ENCODE data around the gene SLX4IP.

Gene SLX4IP

GRCh38 chr20:10651227-10651990 lies 216.3 kb downstream of the SLX4IP start:
- H2BK15ac ChIP-seq (ENCODE audit: low read depth, poor library complexity, severe bottlenecking) = no peak overlapping the region
- H4K91ac ChIP-seq (ENCODE audit: low read length) = peak overlapping the region; percentile 25
- no peak overlapping the region for H2BK120ac ChIP-seq (ENCODE audit: low read depth, low read length)
- H2AFZ ChIP-seq (ENCODE audit: low read depth, low read length) = no peak overlapping the region
- no peak overlapping the region for H2BK5ac ChIP-seq (ENCODE audit: low read depth, low read length, poor library complexity, severe bottlenecking)
- H3K4me1 ChIP-seq (ENCODE audit: control insufficient read depth, insufficient read depth, low read depth, low read length) = peaks cover 46% of the 10 kb centered on the region
- no peaks in the 10 kb centered on the region for H3K27me3 ChIP-seq (ENCODE audit: control insufficient read depth in 1 of 2, insufficient read depth in 1 of 2, low read length in 2 of 2)
- WGBS = 62% methylated on average over 11 of the region's 15 CpGs
- no peak overlapping the region for H3K4me3 ChIP-seq (ENCODE audit: insufficient read depth in 1 of 2, low read depth in 1 of 2, low read length in 2 of 2)
- H4K8ac ChIP-seq (ENCODE audit: low read length) = peak overlapping the region; percentile 52
- peak overlapping the region; percentile 29 to 64 for H3K18ac ChIP-seq (ENCODE audit: low read depth in 1 of 2, low read length in 2 of 2)
- DNase-seq = peak; percentile 73
- peak overlapping the region; percentile 7 to 72 for H2BK12ac ChIP-seq (ENCODE audit: low read length in 2 of 2)
- H3K23ac ChIP-seq (ENCODE audit: low read length in 2 of 2) = no peak overlapping the region
- peak overlapping the region; percentile 27 for H2AK5ac ChIP-seq (ENCODE audit: low read length, severe bottlenecking)
- H3K4me2 ChIP-seq (ENCODE audit: low read length, poor library complexity, severe bottlenecking) = no peak overlapping the region
- H3K14ac ChIP-seq (ENCODE audit: low read length in 2 of 2) = no peak overlapping the region
- peaks cover 8% of the 10 kb centered on the region for H3K79me1 ChIP-seq (replicated peaks; ENCODE audit: low read length, poor library complexity, severe bottlenecking)
- H3K27ac ChIP-seq (ENCODE audit: low read length, poor library complexity, severe bottlenecking) = peak overlapping the region; percentile 41
- H3K4ac ChIP-seq (ENCODE audit: low read depth in 1 of 2, low read length in 2 of 2) = peak overlapping the region in 1 of 2 experiments; percentile 1
- H3K9ac ChIP-seq (ENCODE audit: low read length) = no peak overlapping the region
- no peaks in the 10 kb centered on the region for H3K9me3 ChIP-seq (ENCODE audit: control insufficient read depth, low read length)
- H3K36me3 ChIP-seq (ENCODE audit: control insufficient read depth in 1 of 2, insufficient read depth in 2 of 2, low read depth in 1 of 2, low read length in 2 of 2) = peaks cover 35 to 81% of the 10 kb centered on the region in 2 experiments

- Histone ChIP-seq H3K27me3 (ENCODE audit: control insufficient read depth in 1 of 2, insufficient read depth in 1 of 2, low read length in 2 of 2) (no peaks in the 10 kb centered on the region), H3K27ac (ENCODE audit: low read length, poor library complexity, severe bottlenecking) (peak overlapping the region; percentile 36), H2BK120ac (ENCODE audit: low read depth, low read length) (peak overlapping the region; percentile 69), H4K91ac (ENCODE audit: low read length) (peak overlapping the region; percentile 87), H3K4ac (ENCODE audit: low read depth in 1 of 2, low read length in 2 of 2) (peak overlapping the region in 1 of 2 experiments; percentile 24), H3K4me2 (ENCODE audit: low read length, poor library complexity, severe bottlenecking) (no peak overlapping the region), H3K18ac (ENCODE audit: low read depth in 1 of 2, low read length in 2 of 2) (peak overlapping the region; percentile 58 to 78), H2BK15ac (ENCODE audit: low read depth, poor library complexity, severe bottlenecking) (no peak overlapping the region), H3K14ac (ENCODE audit: low read length in 2 of 2) (no peak overlapping the region), H2AFZ (ENCODE audit: low read depth, low read length) (no peak overlapping the region), H2BK12ac (ENCODE audit: low read length in 2 of 2) (no peak overlapping the region), H3K4me1 (ENCODE audit: control insufficient read depth, insufficient read depth, low read depth, low read length) (peaks cover 44% of the 10 kb centered on the region), H4K8ac (ENCODE audit: low read length) (no peak overlapping the region), H3K9me3 (ENCODE audit: control insufficient read depth, low read length) (no peaks in the 10 kb centered on the region), H2AK5ac (ENCODE audit: low read length, severe bottlenecking) (peak overlapping the region; percentile 63), H3K79me1 (replicated peaks; ENCODE audit: low read length, poor library complexity, severe bottlenecking) (peaks cover 12% of the 10 kb centered on the region), H3K23ac (ENCODE audit: low read length in 2 of 2) (no peak overlapping the region), H3K36me3 (ENCODE audit: control insufficient read depth in 1 of 2, insufficient read depth in 2 of 2, low read depth in 1 of 2, low read length in 2 of 2) (peaks cover 30 to 80% of the 10 kb centered on the region in 2 experiments), H3K9ac (ENCODE audit: low read length) (no peak overlapping the region), H2BK5ac (ENCODE audit: low read depth, low read length, poor library complexity, severe bottlenecking) (no peak overlapping the region), H3K4me3 (ENCODE audit: insufficient read depth in 1 of 2, low read depth in 1 of 2, low read length in 2 of 2) (no peak overlapping the region)
- WGBS = 96% methylated on average over 9 of the region's 9 CpGs
- no peak for DNase-seq
Measured at GRCh38 chr20:10652185-10652584, 217.1 kb downstream of the SLX4IP start.

DNA sequence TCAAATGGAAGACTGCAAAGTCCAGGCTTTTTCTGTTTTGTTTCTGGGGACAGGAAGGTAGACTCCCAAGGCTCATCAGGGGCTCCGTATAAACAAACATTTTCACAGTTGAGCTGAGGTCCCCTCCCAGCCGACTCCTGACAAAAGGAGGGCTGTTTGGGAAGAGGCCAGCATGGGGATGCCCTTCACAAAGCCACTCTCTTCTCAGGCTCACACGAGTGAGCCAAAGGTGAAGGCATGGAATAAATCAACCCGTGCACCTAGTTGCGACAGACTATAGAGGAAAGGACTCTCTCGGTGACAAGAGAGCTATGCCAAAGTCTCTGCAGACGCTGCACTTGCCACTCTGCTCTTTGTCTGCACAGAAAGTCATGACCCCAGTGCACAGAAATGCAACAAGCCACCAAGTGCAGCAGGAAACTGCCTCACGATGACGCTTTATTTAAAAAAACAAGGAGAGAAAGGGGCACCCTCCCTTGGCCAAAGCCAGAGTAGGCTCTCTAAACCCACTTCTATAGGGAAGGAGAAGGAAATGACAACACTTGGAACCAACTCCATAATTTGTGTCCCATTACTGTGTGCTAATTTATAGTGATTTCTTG lies 217.7 kb downstream of the SLX4IP start:
- Histone ChIP-seq H3K18ac (ENCODE audit: low read depth in 1 of 2, low read length in 2 of 2) (peak overlapping the region; percentile 55 to 58), H2BK5ac (ENCODE audit: low read depth, low read length, poor library complexity, severe bottlenecking) (no peak overlapping the region), H3K4me3 (ENCODE audit: insufficient read depth in 1 of 2, low read depth in 1 of 2, low read length in 2 of 2) (peak overlapping the region in 1 of 2 experiments; percentile 43), H3K27ac (ENCODE audit: low read length, poor library complexity, severe bottlenecking) (peak overlapping the region; percentile 7), H2AK5ac (ENCODE audit: low read length, severe bottlenecking) (peak overlapping the region; percentile 86), H2BK12ac (ENCODE audit: low read length in 2 of 2) (peak overlapping the region in 1 of 2 experiments; percentile 6), H4K91ac (ENCODE audit: low read length) (no peak overlapping the region), H3K4ac (ENCODE audit: low read depth in 1 of 2, low read length in 2 of 2) (peak overlapping the region; percentile 24 to 63), H3K4me1 (ENCODE audit: control insufficient read depth, insufficient read depth, low read depth, low read length) (peaks cover 43% of the 10 kb centered on the region), H3K9me3 (ENCODE audit: control insufficient read depth, low read length) (no peaks in the 10 kb centered on the region), H2AFZ (ENCODE audit: low read depth, low read length) (no peak overlapping the region), H3K79me1 (replicated peaks; ENCODE audit: low read length, poor library complexity, severe bottlenecking) (peaks cover 14% of the 10 kb centered on the region), H3K23ac (ENCODE audit: low read length in 2 of 2) (no peak overlapping the region), H3K27me3 (ENCODE audit: control insufficient read depth in 1 of 2, insufficient read depth in 1 of 2, low read length in 2 of 2) (no peaks in the 10 kb centered on the region), H3K4me2 (ENCODE audit: low read length, poor library complexity, severe bottlenecking) (no peak overlapping the region), H2BK120ac (ENCODE audit: low read depth, low read length) (no peak overlapping the region), H2BK15ac (ENCODE audit: low read depth, poor library complexity, severe bottlenecking) (peak overlapping the region; percentile 62), H3K14ac (ENCODE audit: low read length in 2 of 2) (no peak overlapping the region), H4K8ac (ENCODE audit: low read length) (peak overlapping the region; percentile 57), H3K9ac (ENCODE audit: low read length) (peak overlapping the region; percentile 53), H3K36me3 (ENCODE audit: control insufficient read depth in 1 of 2, insufficient read depth in 2 of 2, low read depth in 1 of 2, low read length in 2 of 2) (peaks cover 29 to 80% of the 10 kb centered on the region in 2 experiments)
- WGBS = 21% methylated on average over 7 of the region's 9 CpGs
- DNase-seq = peak; percentile 75

- H2AK5ac ChIP-seq (ENCODE audit: low read length, severe bottlenecking) = peak overlapping the region; percentile 64
- no peak overlapping the region for H3K4ac ChIP-seq (ENCODE audit: low read depth in 1 of 2, low read length in 2 of 2)
- 46% methylated on average over 3 of the region's 13 CpGs for whole genome bisulfite sequencing
- peak; percentile 94 for DNase-seq
- H3K9me3 ChIP-seq (ENCODE audit: control insufficient read depth, low read length) = no peaks in the 10 kb centered on the region
- peaks cover 33 to 79% of the 10 kb centered on the region in 2 experiments for H3K36me3 ChIP-seq (ENCODE audit: control insufficient read depth in 1 of 2, insufficient read depth in 2 of 2, low read depth in 1 of 2, low read length in 2 of 2)
- no peak overlapping the region for H2BK15ac ChIP-seq (ENCODE audit: low read depth, poor library complexity, severe bottlenecking)
- peaks cover 22% of the 10 kb centered on the region for H3K79me1 ChIP-seq (replicated peaks; ENCODE audit: low read length, poor library complexity, severe bottlenecking)
- no peak overlapping the region for H4K91ac ChIP-seq (ENCODE audit: low read length)
- H3K14ac ChIP-seq (ENCODE audit: low read length in 2 of 2) = no peak overlapping the region
- H3K23ac ChIP-seq (ENCODE audit: low read length in 2 of 2) = no peak overlapping the region
- H2BK120ac ChIP-seq (ENCODE audit: low read depth, low read length) = peak overlapping the region; percentile 68
- H3K4me3 ChIP-seq (ENCODE audit: insufficient read depth in 1 of 2, low read depth in 1 of 2, low read length in 2 of 2) = peak overlapping the region in 1 of 2 experiments; percentile 43
- H3K27me3 ChIP-seq (ENCODE audit: control insufficient read depth in 1 of 2, insufficient read depth in 1 of 2, low read length in 2 of 2) = no peaks in the 10 kb centered on the region
- peak overlapping the region; percentile 59 for H3K4me2 ChIP-seq (ENCODE audit: low read length, poor library complexity, severe bottlenecking)
- H2AFZ ChIP-seq (ENCODE audit: low read depth, low read length) = no peak overlapping the region
- peak overlapping the region; percentile 72 for H3K27ac ChIP-seq (ENCODE audit: low read length, poor library complexity, severe bottlenecking)
- peak overlapping the region in 1 of 2 experiments; percentile 11 for H2BK12ac ChIP-seq (ENCODE audit: low read length in 2 of 2)
- no peak overlapping the region for H4K8ac ChIP-seq (ENCODE audit: low read length)
- no peak overlapping the region for H2BK5ac ChIP-seq (ENCODE audit: low read depth, low read length, poor library complexity, severe bottlenecking)
- peaks cover 41% of the 10 kb centered on the region for H3K4me1 ChIP-seq (ENCODE audit: control insufficient read depth, insufficient read depth, low read depth, low read length)
- peak overlapping the region; percentile 53 for H3K9ac ChIP-seq (ENCODE audit: low read length)
- no peak overlapping the region for H3K18ac ChIP-seq (ENCODE audit: low read depth in 1 of 2, low read length in 2 of 2)
Measured at GRCh38 chr20:10653599-10654249, 218.6 kb downstream of the SLX4IP start.
